ENCODE data around the gene RLF.

Gene RLF

GRCh38 chr1:40161125-40161887 lies at the start of gene RLF:
Gene RLF (plus strand): TSS chr1:40161387. CDS start chr1:40161400, 13 bp downstream.
- peak; percentile 99 for DNase-seq

- DNase-seq = no peak
These were observed 46.8 kb upstream of the RLF start for GRCh38 chr1:40114400-40114799.

GRCh38 chr1:40120128-40120527 lies 41.1 kb upstream of the RLF start:
- DNase-seq = no peak

- DNase-seq = no peak
These were observed 38.3 kb upstream of the RLF start for GRCh38 chr1:40122855-40123254.

GRCh38 chr1:40130892-40131291 lies 30.3 kb upstream of the RLF start:
- DNase-seq = no peak

- no peak for DNase-seq
These were observed 28.5 kb upstream of the RLF start for GRCh38 chr1:40132383-40133311.

GRCh38 chr1:40133312-40133665 lies 27.9 kb upstream of the RLF start:
- no peak for DNase-seq

- DNase-seq = no peak
These were observed 27.3 kb upstream of the RLF start for GRCh38 chr1:40133839-40134238.

- no peak for DNase-seq
These were observed 20.8 kb upstream of the RLF start for GRCh38 chr1:40140211-40140973.

GRCh38 chr1:40141878-40142535 lies 19.2 kb upstream of the RLF start:
- DNase-seq = no peak

GRCh38 chr1:40143891-40144575 lies 17.2 kb upstream of the RLF start:
- DNase-seq = peak; percentile 97

- DNase-seq = no peak
These were observed 9.6 kb upstream of the RLF start for GRCh38 chr1:40151457-40152079.

- DNase-seq = peak; percentile 84
These were observed 8.0 kb upstream of the RLF start for GRCh38 chr1:40153073-40153770.

GRCh38 chr1:40155135-40155534 lies 6.1 kb upstream of the RLF start:
- DNase-seq = no peak

GRCh38 chr1:40155910-40156309 lies 5.3 kb upstream of the RLF start:
- no peak for DNase-seq

GRCh38 chr1:40160806-40161124 lies 422 bp upstream of the RLF start:
- no peak for DNase-seq

GRCh38 chr1:40161888-40162397 lies 756 bp downstream of the RLF start:
- no peak for DNase-seq

- DNase-seq = peak; percentile 27
These were observed 1.7 kb downstream of the RLF start for GRCh38 chr1:40162753-40163441.

- DNase-seq = no peak
These were observed 6.1 kb downstream of the RLF start for GRCh38 chr1:40167317-40167716.

- no peak for DNase-seq
These were observed 9.8 kb downstream of the RLF start for GRCh38 chr1:40171036-40171435.
